Spleen (tissue), 7 donors: ENCODE data around the gene SIRT5.

Source experiments
- CTCF ChIP-seq, 11 experiments: fragments of 200-600 bp in 7 of 11; fragments of 450-650 bp in 4 of 11; sonication (generic) in 4 of 11; IDR thresholded peaks in 8 of 11; conservative IDR thresholded peaks in 3 of 11; 1 replicate in 7 of 11; 2 replicates in 4 of 11; pipeline versions ENCODE4 v1.4.0 to v1.8.0; 2016 to 2021; ENCODE audit warnings: antibody characterized with exemption in 11 of 11, inconsistent platforms in 4 of 11, mild to moderate bottlenecking in 1 of 11
- POLR2A ChIP-seq, 3 donors: fragments of 450-650 bp; IDR thresholded peaks; one replicate each; pipeline ENCODE4 v1.5.1; 2017; ENCODE audit warnings: antibody characterized with exemption in 3 of 3, mild to moderate bottlenecking in 1 of 3
- donor health status: DM: no; HTN: no; CAD: no; lungs with moderate emphysema.
- donor health status: DM: no; HTN: no; CAD: no.
- donor health status: DM: no; HTN: no; CAD: no.

DNA sequence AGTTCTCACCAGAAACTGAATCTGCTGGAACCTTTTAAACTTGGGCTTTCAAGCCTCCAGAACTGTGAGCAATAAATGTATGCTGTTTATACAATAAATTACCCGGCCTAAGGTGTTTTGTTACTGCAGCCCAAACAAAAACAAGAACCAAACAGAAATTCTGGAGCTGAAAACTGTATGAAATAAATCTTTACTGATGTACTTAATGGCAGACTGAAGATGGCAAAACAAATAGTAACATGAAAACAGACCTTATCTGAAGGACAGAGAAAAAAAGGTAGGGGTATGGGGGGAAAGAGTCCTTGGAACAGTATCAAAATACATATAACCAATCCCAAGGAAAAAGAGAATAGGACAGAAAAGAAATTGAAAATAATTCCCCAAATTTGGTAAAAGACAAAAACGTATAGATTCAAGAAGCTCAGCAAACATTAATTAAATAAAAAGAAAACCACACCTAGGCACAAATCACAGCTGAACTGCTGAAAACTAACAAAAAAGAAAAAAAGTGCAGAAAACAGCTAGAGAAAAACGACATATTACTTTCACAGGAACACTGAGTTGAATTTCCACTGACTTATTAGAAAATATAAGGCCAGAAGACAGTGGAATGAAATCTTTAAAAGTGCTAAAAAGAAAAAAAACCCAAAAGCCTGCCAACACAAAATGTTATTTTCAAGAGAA is 88.4 kb downstream of the SIRT5 start:
- no peak for TF ChIP-seq POLR2A (IDR thresholded peaks at IDR 0.05)
- no peak for TF ChIP-seq CTCF (IDR thresholded peaks at IDR 0.05 in 8 of 11, conservative IDR thresholded peaks at IDR 0.05 in 3 of 11)
